A549 (cell line): Measurements from ENCODE around the gene TRMO.

Experiments
- CHD2 ChIP-seq: fragments of 150-350 bp; IDR thresholded peaks from 2 replicates; pipeline ENCODE4 v1.6.1; 2014; ENCODE audit warnings: low read length; ENCODE audit not compliant: partially characterized antibody
- CTCF ChIP-seq: fragments of >200 bp; sonication (Bioruptor Twin); formaldehyde crosslinking; IDR thresholded peaks from 3 replicates; pipeline ENCODE4 v1.5.1; 2016
- JUN ChIP-seq, 2 experiments: fragments of >200 bp; sonication (Bioruptor Twin); formaldehyde crosslinking; IDR thresholded peaks; 2 replicates in 1 of 2; 3 replicates in 1 of 2; pipeline ENCODE4 v1.6.1; 2016 to 2017
- NPAS2 ChIP-seq: fragments of 250-450 bp; sonication (Bioruptor Pico); IDR thresholded peaks from 2 replicates; pipeline ENCODE4 v1.8.0; 2022; ENCODE audit warnings: mild to moderate bottlenecking, moderate library complexity, borderline replicate concordance
- POLR2A ChIP-seq: IDR thresholded peaks from 2 replicates; pipeline ENCODE4 v1.6.1; 2012; ENCODE audit warnings: mild to moderate bottlenecking, low read length
- RAD21 ChIP-seq, 2 experiments: fragments of >200 bp in 1 of 2; sonication (Bioruptor Twin) in 1 of 2; formaldehyde crosslinking in 1 of 2; IDR thresholded peaks in 1 of 2; conservative IDR thresholded peaks in 1 of 2; 2 replicates in 1 of 2; 3 replicates in 1 of 2; pipeline ENCODE4 v1.6.1; 2012 to 2018; ENCODE audit warnings: inconsistent platforms in 1 of 2
- RARB ChIP-seq: fragments of 250-450 bp; sonication (Bioruptor Pico); IDR thresholded peaks from 2 replicates; pipeline ENCODE4 v1.8.0; 2021; ENCODE audit warnings: mild to moderate bottlenecking, moderate library complexity

- TF ChIP-seq POLR2A, result no peak
- TF ChIP-seq RARB (CRISPR knock-in tag), result no peak
- no peak for TF ChIP-seq RAD21 (conservative IDR thresholded peaks at IDR 0.05 in 1 of 2, IDR thresholded peaks at IDR 0.05 in 1 of 2)
- no peak for TF ChIP-seq CTCF
- no peak for TF ChIP-seq CHD2
- TF ChIP-seq JUN (IDR thresholded peaks at IDR 0.05), result no peak
- no peak for TF ChIP-seq NPAS2
Measured at GRCh38 chr9:97858826-97859225, 63.5 kb downstream of the TRMO start.
